ENCODE measurements around the gene IL1R2. TPM values are rescaled to one million over a fixed set of nuclear protein-coding genes. Genes with fewer than 3 reads are reported as not detected.

The IL1R2 gene
- total and polyA plus RNA-seq, 2 of the 8 experiments (the other 6 are each of a cell fraction or from before 2014, with no cell fraction given), result 0.06 TPM; not detected in 1

GRCh38 chr2:101982495-101983029 is 9.2 kb upstream of the IL1R2 start:
- H3K27ac ChIP-seq (ENCODE audit: low read depth, low read length), result no peak overlapping the region
- ChIA-PET CTCF (ENCODE audit: partially characterized antibody) (interaction anchor here (0.6 to 1.6 kb wide), 2 partner anchors 99 to 718 kb away, joined by 3 to 5 read pairs; no protein-coding TSS in a partner anchor), POLR2A (ENCODE audit: partially characterized antibody) (no interaction called here)
- no peak overlapping the region; the same call in 1 of the 2 replicates for H3K18ac ChIP-seq (ENCODE audit: extremely low read depth, low read length)
- no peak overlapping the region for H3K56ac ChIP-seq (replicated peaks; ENCODE audit: insufficient read length, low read depth, low read length)
- no peak overlapping the region for H2BK5ac ChIP-seq (ENCODE audit: low read depth, low read length)
- FAIRE-seq, result no peak
- no peak overlapping the region for H2BK15ac ChIP-seq (ENCODE audit: low read length)
- no peak overlapping the region for H3K4me3 ChIP-seq (ENCODE audit: extremely low read depth in 1 of 4, insufficient read depth in 2 of 4, low read depth in 3 of 4, low read length in 4 of 4)
- no peaks in the 10 kb centered on the region for H3K27me3 ChIP-seq (replicated peaks in 1 of 4; ENCODE audit: control insufficient read depth in 3 of 4, extremely low read depth in 1 of 4, insufficient read depth in 3 of 4, low read length in 3 of 4)
- no peaks in the 10 kb centered on the region for H3K79me2 ChIP-seq (ENCODE audit: control insufficient read depth in 1 of 2, insufficient read depth in 2 of 2, low read length in 2 of 2)
- no peak for TF ChIP-seq BACH1 (IDR thresholded peaks at IDR 0.05; ENCODE audit: low read length)
- no peak for TF ChIP-seq GABPA (IDR thresholded peaks at IDR 0.05; ENCODE audit: borderline replicate concordance, insufficient read depth, low read length)
- TF ChIP-seq TEAD4 (IDR thresholded peaks at IDR 0.05; ENCODE audit: low read depth, low read length), result no peak
- no peak for TF ChIP-seq EZH2 (IDR thresholded peaks at IDR 0.05; ENCODE audit: low read depth, low read length, severe bottlenecking)
- no peaks in the 10 kb centered on the region; a peak in 1 of 7 replicates for H3K4me1 ChIP-seq (replicated peaks in 1 of 4; ENCODE audit: control insufficient read depth in 3 of 4, insufficient read depth in 4 of 4, low read length in 3 of 4)
- H2AFZ ChIP-seq (ENCODE audit: low read length), result no peak overlapping the region
- no peaks in the 10 kb centered on the region for H3K36me3 ChIP-seq (ENCODE audit: control insufficient read depth in 2 of 4, insufficient read depth in 4 of 4, low read length in 3 of 4)
- H3K14ac ChIP-seq (ENCODE audit: insufficient read length), result no peak overlapping the region
- H3K23ac ChIP-seq (ENCODE audit: insufficient read length), result no peak overlapping the region
- H2BK20ac ChIP-seq (ENCODE audit: low read length), result no peak overlapping the region
- no peak overlapping the region for H3K4me2 ChIP-seq (ENCODE audit: insufficient read depth in 1 of 2, low read depth in 2 of 2, low read length in 2 of 2)
- H4K20me1 ChIP-seq (replicated peaks in 1 of 2; ENCODE audit: control insufficient read depth in 1 of 2, insufficient read depth in 2 of 2, low read length in 2 of 2), result no peaks in the 10 kb centered on the region
- H3K79me1 ChIP-seq (ENCODE audit: low read depth, low read length), result no peaks in the 10 kb centered on the region
- no peak overlapping the region for H2AK5ac ChIP-seq (ENCODE audit: low read depth, low read length)
- no peak overlapping the region for H4K91ac ChIP-seq (replicated peaks; ENCODE audit: insufficient read length, low read length)
- DNase-seq (ENCODE audit: low read depth in 1 of 2, low spot score in 2 of 2), result no peak
- no peak overlapping the region for H2BK12ac ChIP-seq (ENCODE audit: low read depth, low read length)
- no peaks in the 10 kb centered on the region for H3K9me3 ChIP-seq (ENCODE audit: insufficient read depth in 2 of 2, low read depth in 1 of 2, low read length in 1 of 2)
- WGBS, 2 experiments (ENCODE audit: extremely low coverage in 1 of 2, insufficient coverage in 1 of 2, insufficient read length in 1 of 2, insufficient replicate concordance in 2 of 2, low coverage in 1 of 2, low lambda C conversion rate in 2 of 2, missing lambda C conversion rate in 1 of 2), result 91% methylated on average over 9 of the region's 9 CpGs; no CpG with 5 or more reads in 1 of the 2 experiments
- no peak overlapping the region for H4K8ac ChIP-seq (ENCODE audit: extremely low read depth, insufficient read depth, low read length)
- H3K9ac ChIP-seq (replicated peaks in 1 of 4; ENCODE audit: extremely low read depth in 1 of 4, low read depth in 3 of 4, low read length in 3 of 4), result no peak overlapping the region
- H2BK120ac ChIP-seq (replicated peaks; ENCODE audit: low read depth, low read length), result no peak overlapping the region
- no peak overlapping the region for H4K5ac ChIP-seq (ENCODE audit: insufficient read length, low read depth, low read length)
- H3K4ac ChIP-seq (replicated peaks; ENCODE audit: insufficient read length, low read depth, low read length), result no peak overlapping the region
- no peaks in the 10 kb centered on the region for H3K23me2 ChIP-seq (ENCODE audit: low read depth, low read length)
